Measurements from ENCODE around the gene EEF1A2. TPM values are rescaled to one million over a fixed set of nuclear protein-coding genes. Genes with fewer than 3 reads are reported as not detected.

The EEF1A2 gene
- total and polyA plus RNA-seq, 2 donors: 5.1 to 11.2 TPM

- H3K27ac ChIP-seq (ENCODE audit: low read depth): no peak overlapping the region
- WGBS: 88% methylated on average over 9 of the region's 9 CpGs
- DNase-seq (ENCODE audit: extremely low spot score): no peak
- H3K36me3 ChIP-seq (ENCODE audit: insufficient read depth): no peaks in the 10 kb centered on the region
- no peaks in the 10 kb centered on the region for H3K4me1 ChIP-seq (ENCODE audit: insufficient read depth)
- no peak overlapping the region for H3K4me3 ChIP-seq (ENCODE audit: low read depth, low read length)
These were observed 5.8 kb upstream of the EEF1A2 start for GRCh38 chr20:63504642-63505041.

- Histone ChIP-seq H3K27ac (ENCODE audit: low read depth) (no peak overlapping the region), H3K36me3 (ENCODE audit: insufficient read depth) (no peaks in the 10 kb centered on the region), H3K4me3 (ENCODE audit: low read depth, low read length) (no peak overlapping the region), H3K4me1 (ENCODE audit: insufficient read depth) (no peaks in the 10 kb centered on the region)
- 34% methylated on average over 7 of the region's 7 CpGs for WGBS
- DNase-seq (ENCODE audit: extremely low spot score): no peak
These were observed 4.6 kb upstream of the EEF1A2 start for GRCh38 chr20:63503524-63503923.

- H3K36me3 ChIP-seq (ENCODE audit: insufficient read depth): no peaks in the 10 kb centered on the region
- no peak overlapping the region for H3K4me3 ChIP-seq (ENCODE audit: low read depth, low read length)
- no peak for DNase-seq (ENCODE audit: extremely low spot score)
- H3K4me1 ChIP-seq (ENCODE audit: insufficient read depth): no peaks in the 10 kb centered on the region
- H3K27ac ChIP-seq (ENCODE audit: low read depth): no peak overlapping the region
- WGBS: 56% methylated on average over 15 of the region's 15 CpGs
These were observed 3.8 kb upstream of the EEF1A2 start for GRCh38 chr20:63502671-63503172.

- H3K4me3 ChIP-seq (ENCODE audit: low read depth, low read length): no peak overlapping the region
- H3K27ac ChIP-seq (ENCODE audit: low read depth): no peak overlapping the region
These were observed 3.2 kb upstream of the EEF1A2 start for GRCh38 chr20:63501818-63502670.

GRCh38 chr20:63500902-63501817, 2.3 kb upstream of the EEF1A2 start:
- H3K4me3 ChIP-seq (ENCODE audit: low read depth, low read length): no peak overlapping the region
- no peaks in the 10 kb centered on the region for H3K4me1 ChIP-seq (ENCODE audit: insufficient read depth)
- WGBS: 82% methylated on average over 27 of the region's 27 CpGs
- DNase-seq (ENCODE audit: extremely low spot score): no peak
- H3K27ac ChIP-seq (ENCODE audit: low read depth): no peak overlapping the region
- no peaks in the 10 kb centered on the region for H3K36me3 ChIP-seq (ENCODE audit: insufficient read depth)

More at GRCh38 chr20:63501818-63502670, 3.2 kb upstream of the EEF1A2 start:
- 21% methylated on average over 26 of the region's 26 CpGs for WGBS
- no peaks in the 10 kb centered on the region for H3K4me1 ChIP-seq (ENCODE audit: insufficient read depth)
- no peaks in the 10 kb centered on the region for H3K36me3 ChIP-seq (ENCODE audit: insufficient read depth)
- DNase-seq (ENCODE audit: extremely low spot score): no peak

GRCh38 chr20:63500151-63500901, 1.4 kb upstream of the EEF1A2 start:
- no peaks in the 10 kb centered on the region for H3K4me1 ChIP-seq (ENCODE audit: insufficient read depth)
- H3K27ac ChIP-seq (ENCODE audit: low read depth): no peak overlapping the region
- H3K4me3 ChIP-seq (ENCODE audit: low read depth, low read length): no peak overlapping the region
- 83% methylated on average over 24 of the region's 24 CpGs for WGBS
- no peak for DNase-seq (ENCODE audit: extremely low spot score)
- H3K36me3 ChIP-seq (ENCODE audit: insufficient read depth): no peaks in the 10 kb centered on the region

- Histone ChIP-seq H3K4me1 (ENCODE audit: insufficient read depth) (no peaks in the 10 kb centered on the region), H3K36me3 (ENCODE audit: insufficient read depth) (no peaks in the 10 kb centered on the region), H3K27ac (ENCODE audit: low read depth) (no peak overlapping the region), H3K4me3 (ENCODE audit: low read depth, low read length) (peak overlapping the region; percentile 43)
- 8% methylated on average over 47 of the region's 48 CpGs for WGBS
- no peak for DNase-seq (ENCODE audit: extremely low spot score)
These were observed 571 bp upstream of the EEF1A2 start for GRCh38 chr20:63499338-63499969.

GRCh38 chr20:63497946-63498935, 642 bp downstream of the EEF1A2 start:
- Histone ChIP-seq H3K4me3 (ENCODE audit: low read depth, low read length) (peak overlapping the region; percentile 43), H3K4me1 (ENCODE audit: insufficient read depth) (no peaks in the 10 kb centered on the region), H3K36me3 (ENCODE audit: insufficient read depth) (no peaks in the 10 kb centered on the region), H3K27ac (ENCODE audit: low read depth) (no peak overlapping the region)
- no peak for DNase-seq (ENCODE audit: extremely low spot score)
- WGBS: 7% methylated on average over 60 of the region's 60 CpGs

- H3K27ac ChIP-seq (ENCODE audit: low read depth): no peak overlapping the region
- no peak overlapping the region for H3K4me3 ChIP-seq (ENCODE audit: low read depth, low read length)
- no peaks in the 10 kb centered on the region for H3K36me3 ChIP-seq (ENCODE audit: insufficient read depth)
- H3K4me1 ChIP-seq (ENCODE audit: insufficient read depth): no peaks in the 10 kb centered on the region
- 79% methylated on average over 20 of the region's 20 CpGs for WGBS
- DNase-seq (ENCODE audit: extremely low spot score): no peak
These were observed 1.5 kb downstream of the EEF1A2 start for GRCh38 chr20:63497138-63497945.

- DNase-seq (ENCODE audit: extremely low spot score): no peak
- no peak overlapping the region for H3K4me3 ChIP-seq (ENCODE audit: low read depth, low read length)
- WGBS: 65% methylated on average over 16 of the region's 16 CpGs
- no peaks in the 10 kb centered on the region for H3K4me1 ChIP-seq (ENCODE audit: insufficient read depth)
- no peaks in the 10 kb centered on the region for H3K36me3 ChIP-seq (ENCODE audit: insufficient read depth)
- no peak overlapping the region for H3K27ac ChIP-seq (ENCODE audit: low read depth)
These were observed 2.2 kb downstream of the EEF1A2 start for GRCh38 chr20:63496596-63497120.

All from urinary bladder (tissue), 4 donors.